Measurements from ENCODE around the gene PRPF6.

GRCh38 chr20:63968136-63968927, 12.6 kb upstream of the PRPF6 start:
- no peak for TF ChIP-seq POLR2A (IDR thresholded peaks at IDR 0.05)
- no peak for TF ChIP-seq CTCF (IDR thresholded peaks at IDR 0.05)
